Testis (tissue), 3 donors: Measurements from ENCODE around the gene NCKAP5. TPM values are rescaled to one million over a fixed set of nuclear protein-coding genes. Genes with fewer than 3 reads are reported as not detected.

Experiments used
- DNase-seq: peaks from one replicate; pipeline ENCODE4 v3.0.0-alpha.2; 2019
- H3K27ac ChIP-seq, 2 donors: fragments of 200-600 bp; sonication (generic); one replicate each; pipeline ENCODE4 v1.5.1; 2019
- H3K27me3 ChIP-seq: fragments of 200-600 bp; sonication (generic); one replicate; pipeline ENCODE4 v1.5.1; 2019
- H3K36me3 ChIP-seq: fragments of 200-600 bp; sonication (generic); one replicate; pipeline ENCODE4 v1.5.1; 2017; ENCODE audit warnings: low read depth; ENCODE audit errors: missing control alignments
- H3K4me1 ChIP-seq: fragments of 200-600 bp; sonication (generic); one replicate; pipeline ENCODE4 v1.5.1; 2019
- H3K4me3 ChIP-seq, 2 donors: fragments of 200-600 bp; sonication (generic); one replicate each; pipeline ENCODE4 v1.5.1; 2017 to 2019
- H3K9me3 ChIP-seq: fragments of 200-600 bp; sonication (generic); one replicate; pipeline ENCODE4 v1.5.1; 2017
- CTCF ChIP-seq, 3 experiments: fragments of 450-650 bp in 2 of 3; fragments of 200-600 bp in 1 of 3; sonication (generic) in 1 of 3; IDR thresholded peaks; one replicate each; pipeline ENCODE4 v1.5.1; 2016 to 2019; ENCODE audit warnings: antibody characterized with exemption in 3 of 3, mild to moderate bottlenecking in 2 of 3, moderate library complexity in 1 of 3
- POLR2A ChIP-seq: fragments of 450-650 bp; IDR thresholded peaks from one replicate; pipeline ENCODE4 v1.6.1; 2017; ENCODE audit warnings: antibody characterized with exemption, mild to moderate bottlenecking, moderate library complexity
- WGBS, 2 donors: methylation state at CpG; one replicate each; pipeline ENCODE4 v1.1.5; 2018; 5-methylcytosine and 5-hydroxymethylcytosine counted together
- intact Hi-C: fragments of 100-400 bp; cut with DNase I; formaldehyde crosslinking; loops from one replicate; pipeline ENCODE4 v1.15.1; 2023; ENCODE audit warnings: low total_unique reads
- polyA plus RNA-seq: library from polyadenylated mRNA; stranded (reverse); fragments of 350-450 nt; fragmentation: Illumina TruSeq; extraction: RNeasy Lipid Tissue Mini Kit (QIAGEN cat#74804); gene quantifications from one replicate; pipeline ENCODE4 v1.2.3, GENCODE V29; 2014; ENCODE audit warnings: low read depth, low replicate concordance; ENCODE audit not compliant: insufficient read depth
- total RNA-seq, 2 donors: library from RNA; depleted of rRNA; stranded (reverse); fragments of >200 nt; gene quantifications; one replicate each; pipeline ENCODE4 v1.2.3, GENCODE V29; 2016

NCKAP5 gene
- total and polyA plus RNA-seq, 3 donors from 2014 or later: 3.0 to 7.6 (median 6.3) TPM

- TF ChIP-seq CTCF (IDR thresholded peaks at IDR 0.05) (no peak), POLR2A (no peak)
- Histone ChIP-seq H3K4me1 (no peaks in the 10 kb centered on the region), H3K27ac (no peak overlapping the region), H3K9me3 (no peaks in the 10 kb centered on the region), H3K4me3 (no peak overlapping the region), H3K27me3 (no peaks in the 10 kb centered on the region), H3K36me3 (no peaks in the 10 kb centered on the region)
- WGBS, 2 donors: 49 to 57% methylated on average over 1 of the region's 1 CpG
- DNase-seq: no peak
- intact Hi-C loops: no loop called here
Observed at GRCh38 chr2:133198678-133199077, 369.6 kb downstream of the NCKAP5 start.

GRCh38 chr2:133197156-133197555, 371.1 kb downstream of the NCKAP5 start:
- H3K4me1 ChIP-seq: no peaks in the 10 kb centered on the region
- no peaks in the 10 kb centered on the region for H3K9me3 ChIP-seq
- intact Hi-C loops: no loop called here
- no peak overlapping the region for H3K4me3 ChIP-seq
- TF ChIP-seq POLR2A (no peak), CTCF (IDR thresholded peaks at IDR 0.05) (no peak)
- H3K27ac ChIP-seq: no peak overlapping the region
- no peaks in the 10 kb centered on the region for H3K27me3 ChIP-seq
- DNase-seq: no peak
- H3K36me3 ChIP-seq: no peaks in the 10 kb centered on the region
- WGBS, 2 donors: 78 to 84% methylated on average over 2 of the region's 2 CpGs

- Histone ChIP-seq H3K27me3 (no peaks in the 10 kb centered on the region), H3K4me3 (no peak overlapping the region), H3K36me3 (no peaks in the 10 kb centered on the region), H3K9me3 (no peaks in the 10 kb centered on the region), H3K27ac (no peak overlapping the region), H3K4me1 (no peaks in the 10 kb centered on the region)
- intact Hi-C loops: no loop called here
- 89% methylated on average over 5 of the region's 5 CpGs for WGBS, 2 donors
- DNase-seq: no peak
- TF ChIP-seq POLR2A (no peak), CTCF (IDR thresholded peaks at IDR 0.05) (no peak)
Observed at GRCh38 chr2:133194777-133195335, 373.4 kb downstream of the NCKAP5 start.

- H3K27me3 ChIP-seq: no peaks in the 10 kb centered on the region
- no peak for DNase-seq
- H3K9me3 ChIP-seq: no peaks in the 10 kb centered on the region
Observed at GRCh38 chr2:133194362-133194655, 374.0 kb downstream of the NCKAP5 start.

More at GRCh38 chr2:133194362-133194655, 374.0 kb downstream of the NCKAP5 start:
- Histone ChIP-seq H3K4me1 (no peaks in the 10 kb centered on the region), H3K4me3 (no peak overlapping the region), H3K36me3 (no peaks in the 10 kb centered on the region), H3K27ac (no peak overlapping the region)
- 41 to 55% methylated on average over 4 of the region's 4 CpGs for WGBS, 2 donors
- intact Hi-C loops: no loop called here
- TF ChIP-seq CTCF (IDR thresholded peaks at IDR 0.05) (no peak), POLR2A (no peak)
